Common myeloid progenitor, CD34-positive (primary cell): Measurements from ENCODE around the gene TMEM9.

Experiments
- CTCF ChIA-PET: fragments of 350-600 bp; sonication (Branson Sonifier 250); formaldehyde crosslinking; loops from one replicate; lab custom pipeline; 2021; ENCODE audit warnings: antibody characterized with exemption; lab: Charles Lee
- POLR2A ChIA-PET: fragments of 350-600 bp; sonication (Branson Sonifier 250); formaldehyde crosslinking; loops from one replicate; lab custom pipeline; 2021; ENCODE audit warnings: antibody characterized with exemption; lab: Charles Lee
- DNase-seq, 3 donors: peaks; one replicate each; pipeline versions ENCODE4 v3.0.0 to v3.0.0-alpha.2; 2013
- H3K27ac ChIP-seq, 2 experiments: 1 replicate in 1 of 2; 2 replicates in 1 of 2; pipeline ENCODE4 v1.7.0; 2013; ENCODE audit warnings: inconsistent platforms in 2 of 2, low read length in 2 of 2, mild to moderate bottlenecking in 2 of 2, low read depth in 1 of 2, moderate library complexity in 1 of 2; ENCODE audit not compliant: severe bottlenecking in 2 of 2, insufficient read depth in 1 of 2, poor library complexity in 1 of 2
- H3K27me3 ChIP-seq, 5 experiments: replicated peaks in 2 of 5; 1 replicate in 3 of 5; 2 replicates in 2 of 5; pipeline versions ENCODE4 v1.6.1 to v1.7.0; 2013; ENCODE audit warnings: low read length in 4 of 5, mild to moderate bottlenecking in 2 of 5, moderate library complexity in 2 of 5, inconsistent platforms in 1 of 5; ENCODE audit not compliant: insufficient read depth in 5 of 5, control insufficient read depth in 4 of 5
- H3K36me3 ChIP-seq, 4 experiments: 1 replicate in 2 of 4; 2 replicates in 2 of 4; pipeline versions ENCODE4 v1.6.1 to v1.7.0; 2013; ENCODE audit warnings: low read length in 3 of 4, control low read depth in 1 of 4, mild to moderate bottlenecking in 1 of 4; ENCODE audit not compliant: control insufficient read depth in 4 of 4, insufficient read depth in 4 of 4
- H3K4me1 ChIP-seq, 4 experiments: 1 replicate in 3 of 4; 2 replicates in 1 of 4; pipeline versions ENCODE4 v1.6.1 to v1.7.1; 2013; ENCODE audit warnings: low read length in 3 of 4, mild to moderate bottlenecking in 3 of 4, control low read depth in 1 of 4, inconsistent platforms in 1 of 4, moderate library complexity in 1 of 4; ENCODE audit not compliant: control insufficient read depth in 4 of 4, insufficient read depth in 4 of 4; ENCODE audit errors: control extremely low read depth in 1 of 4
- H3K4me3 ChIP-seq, 7 experiments: 1 replicate in 4 of 7; 2 replicates in 3 of 7; pipeline versions ENCODE4 v1.5.1 to v1.7.0; 2013; ENCODE audit warnings: mild to moderate bottlenecking in 7 of 7, low read length in 6 of 7, moderate library complexity in 6 of 7, inconsistent platforms in 2 of 7, low read depth in 2 of 7, control low read depth in 1 of 7; ENCODE audit not compliant: insufficient read depth in 4 of 7, control insufficient read depth in 1 of 7; ENCODE audit errors: extremely low read depth in 1 of 7
- H3K9me3 ChIP-seq, 5 experiments: 1 replicate in 4 of 5; 2 replicates in 1 of 5; pipeline versions ENCODE4 v1.6.1 to v1.7.1; 2013; ENCODE audit warnings: low read length in 4 of 5, mild to moderate bottlenecking in 2 of 5, inconsistent platforms in 1 of 5, low read depth in 1 of 5, moderate library complexity in 1 of 5; ENCODE audit not compliant: control insufficient read depth in 4 of 5, insufficient read depth in 2 of 5; ENCODE audit errors: control extremely low read depth in 1 of 5
- whole genome bisulfite sequencing: methylation state at CpG from one replicate; pipeline ENCODE4 v1.1.5; 2013; ENCODE audit not compliant: insufficient coverage; 5-methylcytosine and 5-hydroxymethylcytosine counted together

The TMEM9 gene

DNA sequence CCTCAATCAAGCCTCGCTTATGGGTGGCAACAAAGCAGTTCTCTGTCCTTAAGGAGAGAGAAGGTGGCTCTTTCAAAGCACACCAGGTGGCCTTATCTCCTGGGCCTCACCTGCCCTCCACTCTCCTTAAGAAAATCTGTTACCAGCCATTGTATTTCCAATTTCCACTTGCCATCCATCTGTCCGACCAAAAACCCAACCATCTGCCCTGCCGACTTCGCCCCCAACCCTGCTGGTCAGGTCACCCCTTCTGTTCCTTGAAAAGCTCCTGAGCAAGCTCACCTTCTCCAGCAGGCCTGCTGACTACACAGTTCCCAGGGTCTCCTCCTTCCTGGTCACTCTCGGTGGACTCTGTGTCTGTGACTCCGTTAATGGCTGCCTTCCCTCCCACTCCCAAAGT is 35.7 kb upstream of the TMEM9 start:
- Histone ChIP-seq H3K36me3 (no peaks in the 10 kb centered on the region), H3K9me3 (no peaks in the 10 kb centered on the region), H3K4me1 (no peaks in the 10 kb centered on the region), H3K4me3 (no peak overlapping the region), H3K27ac (no peak overlapping the region), H3K27me3 (peaks cover 0 to 22% (median 10%) of the 10 kb centered on the region in 5 experiments)
- ChIA-PET POLR2A (no interaction called here), CTCF (no interaction called here)
- DNase-seq, result no peak
- WGBS, result 96% methylated on average over 4 of the region's 6 CpGs

- CTCF ChIA-PET, result no interaction called here
- POLR2A ChIA-PET, result no interaction called here
- WGBS, result 91% methylated on average over 2 of the region's 2 CpGs
Measured at GRCh38 chr1:201189085-201189484, 34.8 kb upstream of the TMEM9 start.

DNA sequence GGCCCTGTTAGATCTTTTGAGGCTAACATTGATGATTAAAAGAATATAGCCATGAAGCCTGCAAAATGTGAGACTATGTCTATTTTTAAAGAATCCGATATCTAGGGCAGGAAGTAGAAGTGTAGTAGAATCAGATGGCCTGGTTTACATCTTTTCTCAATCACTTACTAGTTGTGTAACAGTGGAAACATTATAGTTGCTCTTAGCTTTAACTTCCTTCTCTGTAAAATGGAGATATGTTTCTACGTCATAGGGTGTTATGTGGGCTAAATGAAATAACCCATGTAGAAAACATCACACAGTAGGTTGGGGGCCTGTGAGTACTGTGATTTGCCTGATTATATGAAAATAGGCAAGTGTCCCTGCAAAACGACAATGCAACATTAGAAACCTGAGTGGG is 31.9 kb upstream of the TMEM9 start:
- Histone ChIP-seq H3K4me1 (no peaks in the 10 kb centered on the region), H3K4me3 (no peak overlapping the region), H3K27ac (no peak overlapping the region), H3K27me3 (peaks cover 0 to 14% (median 5%) of the 10 kb centered on the region in 5 experiments), H3K36me3 (no peaks in the 10 kb centered on the region), H3K9me3 (no peaks in the 10 kb centered on the region)
- ChIA-PET POLR2A (no interaction called here), CTCF (interaction anchor here (1.1 to 1.8 kb wide), 2 partner anchors 10 to 12 kb away, joined by 4 to 5 read pairs; no protein-coding TSS in a partner anchor)
- WGBS, result 60% methylated on average over 1 of the region's 3 CpGs
- DNase-seq, result no peak

More at GRCh38 chr1:201189085-201189484, 34.8 kb upstream of the TMEM9 start:
- no peaks in the 10 kb centered on the region for H3K36me3 ChIP-seq
- H3K4me1 ChIP-seq, result no peaks in the 10 kb centered on the region
- no peaks in the 10 kb centered on the region for H3K9me3 ChIP-seq
- no peak overlapping the region for H3K27ac ChIP-seq
- H3K4me3 ChIP-seq, result no peak overlapping the region
- DNase-seq, result no peak
- peaks cover 0 to 22% (median 10%) of the 10 kb centered on the region in 5 experiments for H3K27me3 ChIP-seq

DNA sequence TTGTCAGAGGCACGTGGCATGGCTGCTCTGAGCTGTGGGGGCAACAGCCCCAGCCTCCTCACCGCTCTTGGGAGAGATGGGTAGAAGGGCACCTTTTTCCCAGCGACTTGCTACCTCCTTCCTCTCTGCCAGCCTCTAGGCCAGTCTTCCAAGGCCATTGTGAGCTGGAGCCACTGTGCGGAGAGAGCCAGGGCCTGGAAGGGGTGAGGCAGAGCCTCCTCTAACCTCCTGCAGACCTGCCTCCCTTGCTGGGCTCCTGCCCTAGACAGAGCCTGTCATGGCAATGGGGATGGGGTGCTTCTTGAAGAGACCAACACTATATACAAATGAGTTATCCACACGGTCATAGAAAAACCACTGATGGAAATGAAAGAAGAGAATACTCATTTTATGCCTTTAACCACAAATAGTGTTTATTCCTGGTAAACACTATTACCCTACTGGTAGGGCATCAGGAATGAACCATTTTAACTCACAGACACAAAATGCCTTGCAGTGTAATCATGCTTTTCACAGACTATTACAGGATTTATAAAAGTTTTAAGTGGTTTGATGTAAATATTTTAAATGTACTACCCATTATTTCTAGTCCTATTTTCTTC is 31.4 kb upstream of the TMEM9 start:
- H3K27me3 ChIP-seq, result peaks cover 0 to 12% (median 0%) of the 10 kb centered on the region in 5 experiments
- H3K27ac ChIP-seq, result peak overlapping the region in 1 of 2 experiments; percentile 1
- H3K9me3 ChIP-seq, result no peaks in the 10 kb centered on the region
- H3K4me3 ChIP-seq, result no peak overlapping the region
- POLR2A ChIA-PET, result no interaction called here
- H3K36me3 ChIP-seq, result no peaks in the 10 kb centered on the region
- CTCF ChIA-PET, result interaction anchor here (1.0 to 1.1 kb wide), 2 partner anchors 12 to 14 kb away, joined by 4 read pairs; no protein-coding TSS in a partner anchor
- no peaks in the 10 kb centered on the region for H3K4me1 ChIP-seq
- DNase-seq, result no peak
- 94% methylated on average over 5 of the region's 5 CpGs for WGBS

DNA sequence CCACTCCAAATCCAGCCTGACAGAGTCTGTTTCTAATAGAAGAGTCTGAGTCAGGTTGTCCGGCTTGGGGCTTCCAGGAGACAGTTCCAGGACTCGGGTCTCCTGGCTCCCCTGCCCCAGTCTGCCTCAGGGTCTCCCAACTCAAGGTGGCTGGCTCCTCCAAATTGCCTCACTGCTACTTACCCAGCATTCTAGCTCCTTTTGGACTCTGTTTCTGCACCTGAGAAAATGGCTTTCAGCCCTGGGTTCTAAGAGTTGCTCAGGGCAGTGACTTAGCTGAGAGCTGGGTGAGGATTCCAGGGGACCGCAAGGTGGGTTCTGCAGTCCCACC is 30.8 kb upstream of the TMEM9 start:
- peak overlapping the region in 1 of 2 experiments; percentile 1 for H3K27ac ChIP-seq
- ChIA-PET CTCF (interaction anchor here (1.0 to 2.1 kb wide), 3 partner anchors 14 to 99 kb away, joined by 3 to 9 read pairs (median 4); no protein-coding TSS in a partner anchor), POLR2A (no interaction called here)
- H3K4me3 ChIP-seq, result no peak overlapping the region
- DNase-seq, result no peak
- no peaks in the 10 kb centered on the region for H3K36me3 ChIP-seq
- H3K4me1 ChIP-seq, result no peaks in the 10 kb centered on the region
- no peaks in the 10 kb centered on the region for H3K9me3 ChIP-seq
- 78% methylated on average over 2 of the region's 3 CpGs for WGBS
- peaks cover 0 to 10% (median 0%) of the 10 kb centered on the region in 5 experiments for H3K27me3 ChIP-seq

GRCh38 chr1:201184307-201185122 is 30.2 kb upstream of the TMEM9 start:
- WGBS, result 80% methylated on average over 7 of the region's 9 CpGs
- DNase-seq, result peak; percentile 17 to 44 (median 31)
- Histone ChIP-seq H3K27me3 (peaks cover 0 to 7% (median 0%) of the 10 kb centered on the region in 5 experiments), H3K27ac (no peak overlapping the region), H3K4me3 (no peak overlapping the region), H3K9me3 (no peaks in the 10 kb centered on the region), H3K36me3 (no peaks in the 10 kb centered on the region), H3K4me1 (no peaks in the 10 kb centered on the region)
- ChIA-PET POLR2A (no interaction called here), CTCF (interaction anchor here (0.9 to 2.1 kb wide), 6 partner anchors 10 to 100 kb away, joined by 3 to 9 read pairs (median 4); partner anchors contain the start of gene TMEM9)

- CTCF ChIA-PET, result interaction anchor here (0.9 to 2.1 kb wide), 5 partner anchors 9 to 101 kb away, joined by 3 to 9 read pairs (median 3); partner anchors contain the start of gene TMEM9
- 94% methylated on average over 5 of the region's 5 CpGs for WGBS
Measured at GRCh38 chr1:201183753-201184152, 29.5 kb upstream of the TMEM9 start.

More at GRCh38 chr1:201183753-201184152, 29.5 kb upstream of the TMEM9 start:
- H3K27me3 ChIP-seq, result peaks cover 0 to 7% (median 0%) of the 10 kb centered on the region in 5 experiments
- POLR2A ChIA-PET, result no interaction called here
- H3K27ac ChIP-seq, result no peak overlapping the region
- no peaks in the 10 kb centered on the region for H3K36me3 ChIP-seq
- H3K4me1 ChIP-seq, result no peaks in the 10 kb centered on the region
- DNase-seq, result no peak
- no peak overlapping the region for H3K4me3 ChIP-seq
- H3K9me3 ChIP-seq, result peaks cover 0 to 3% (median under 1%) of the 10 kb centered on the region in 5 experiments
